ENCODE data around the gene FGF4.

Gene FGF4

GRCh38 chr11:69745201-69745600, 29.9 kb downstream of the FGF4 start:
- H3K4me1 ChIP-seq (ENCODE audit: control insufficient read depth, insufficient read depth, low read length), result peaks cover 32% of the 10 kb centered on the region; the same call in 1 of the 2 replicates
- H3K27ac ChIP-seq (ENCODE audit: low read depth, low read length), result no peak overlapping the region; the same call in 1 of the 2 replicates
- H3K36me3 ChIP-seq (ENCODE audit: control insufficient read depth, insufficient read depth, low read length), result no peaks in the 10 kb centered on the region
- no peaks in the 10 kb centered on the region for H3K9me3 ChIP-seq (ENCODE audit: control insufficient read depth, insufficient read depth, low read depth, low read length)
- H3K27me3 ChIP-seq (ENCODE audit: control insufficient read depth, insufficient read depth, low read length), result no peaks in the 10 kb centered on the region
- no peak overlapping the region for H3K4me3 ChIP-seq (ENCODE audit: low read depth, low read length)
- no peak overlapping the region for H3K9ac ChIP-seq (ENCODE audit: low read length)

- Histone ChIP-seq H3K9ac (ENCODE audit: low read length) (no peak overlapping the region), H3K36me3 (ENCODE audit: control insufficient read depth, insufficient read depth, low read length) (no peaks in the 10 kb centered on the region), H3K4me1 (ENCODE audit: control insufficient read depth, insufficient read depth, low read length) (peaks cover 28% of the 10 kb centered on the region; the same call in 1 of the 2 replicates), H3K27ac (ENCODE audit: low read depth, low read length) (no peak overlapping the region), H3K27me3 (ENCODE audit: control insufficient read depth, insufficient read depth, low read length) (no peaks in the 10 kb centered on the region), H3K9me3 (ENCODE audit: control insufficient read depth, insufficient read depth, low read depth, low read length) (no peaks in the 10 kb centered on the region), H3K4me3 (ENCODE audit: low read depth, low read length) (no peak overlapping the region)
Observed at GRCh38 chr11:69744435-69744834, 30.7 kb downstream of the FGF4 start.

- no peak overlapping the region for H3K27ac ChIP-seq (ENCODE audit: low read depth, low read length)
- H3K4me3 ChIP-seq (ENCODE audit: low read depth, low read length), result no peak overlapping the region
- H3K27me3 ChIP-seq (ENCODE audit: control insufficient read depth, insufficient read depth, low read length), result no peaks in the 10 kb centered on the region
- no peak overlapping the region for H3K9ac ChIP-seq (ENCODE audit: low read length)
- peaks cover 10% of the 10 kb centered on the region; the same call in 1 of the 2 replicates for H3K4me1 ChIP-seq (ENCODE audit: control insufficient read depth, insufficient read depth, low read length)
- H3K36me3 ChIP-seq (ENCODE audit: control insufficient read depth, insufficient read depth, low read length), result no peaks in the 10 kb centered on the region
- peaks cover 29% of the 10 kb centered on the region for H3K9me3 ChIP-seq (ENCODE audit: control insufficient read depth, insufficient read depth, low read depth, low read length)
Observed at GRCh38 chr11:69734841-69735240, 40.3 kb downstream of the FGF4 start.

GRCh38 chr11:69734367-69734766, 40.8 kb downstream of the FGF4 start:
- Histone ChIP-seq H3K9ac (ENCODE audit: low read length) (no peak overlapping the region), H3K27ac (ENCODE audit: low read depth, low read length) (no peak overlapping the region), H3K27me3 (ENCODE audit: control insufficient read depth, insufficient read depth, low read length) (no peaks in the 10 kb centered on the region), H3K9me3 (ENCODE audit: control insufficient read depth, insufficient read depth, low read depth, low read length) (peaks cover 29% of the 10 kb centered on the region), H3K36me3 (ENCODE audit: control insufficient read depth, insufficient read depth, low read length) (no peaks in the 10 kb centered on the region), H3K4me3 (ENCODE audit: low read depth, low read length) (no peak overlapping the region), H3K4me1 (ENCODE audit: control insufficient read depth, insufficient read depth, low read length) (peaks cover 10% of the 10 kb centered on the region; the same call in 1 of the 2 replicates)

- Histone ChIP-seq H3K4me1 (ENCODE audit: control insufficient read depth, insufficient read depth, low read length) (peaks cover 10% of the 10 kb centered on the region; the same call in 1 of the 2 replicates), H3K9me3 (ENCODE audit: control insufficient read depth, insufficient read depth, low read depth, low read length) (peaks cover 17% of the 10 kb centered on the region), H3K36me3 (ENCODE audit: control insufficient read depth, insufficient read depth, low read length) (no peaks in the 10 kb centered on the region), H3K27me3 (ENCODE audit: control insufficient read depth, insufficient read depth, low read length) (no peaks in the 10 kb centered on the region), H3K9ac (ENCODE audit: low read length) (no peak overlapping the region), H3K27ac (ENCODE audit: low read depth, low read length) (no peak overlapping the region), H3K4me3 (ENCODE audit: low read depth, low read length) (no peak overlapping the region)
Observed at GRCh38 chr11:69732910-69733309, 42.2 kb downstream of the FGF4 start.

- no peak overlapping the region for H3K4me3 ChIP-seq (ENCODE audit: low read depth, low read length)
- H3K9me3 ChIP-seq (ENCODE audit: control insufficient read depth, insufficient read depth, low read depth, low read length), result peaks cover 15% of the 10 kb centered on the region
- no peaks in the 10 kb centered on the region for H3K36me3 ChIP-seq (ENCODE audit: control insufficient read depth, insufficient read depth, low read length)
- H3K27me3 ChIP-seq (ENCODE audit: control insufficient read depth, insufficient read depth, low read length), result no peaks in the 10 kb centered on the region
- no peak overlapping the region for H3K27ac ChIP-seq (ENCODE audit: low read depth, low read length)
- H3K4me1 ChIP-seq (ENCODE audit: control insufficient read depth, insufficient read depth, low read length), result peaks cover 14% of the 10 kb centered on the region; the same call in 1 of the 2 replicates
- no peak overlapping the region for H3K9ac ChIP-seq (ENCODE audit: low read length)
Observed at GRCh38 chr11:69731110-69731509, 44.0 kb downstream of the FGF4 start.

- Histone ChIP-seq H3K9me3 (ENCODE audit: control insufficient read depth, insufficient read depth, low read depth, low read length) (peaks cover 15% of the 10 kb centered on the region), H3K27me3 (ENCODE audit: control insufficient read depth, insufficient read depth, low read length) (no peaks in the 10 kb centered on the region), H3K4me1 (ENCODE audit: control insufficient read depth, insufficient read depth, low read length) (peaks cover 18% of the 10 kb centered on the region; the same call in 1 of the 2 replicates), H3K4me3 (ENCODE audit: low read depth, low read length) (no peak overlapping the region), H3K36me3 (ENCODE audit: control insufficient read depth, insufficient read depth, low read length) (no peaks in the 10 kb centered on the region), H3K27ac (ENCODE audit: low read depth, low read length) (no peak overlapping the region), H3K9ac (ENCODE audit: low read length) (no peak overlapping the region)
Observed at GRCh38 chr11:69730500-69730899, 44.6 kb downstream of the FGF4 start.

- Histone ChIP-seq H3K9me3 (ENCODE audit: control insufficient read depth, insufficient read depth, low read depth, low read length) (peaks cover 6% of the 10 kb centered on the region), H3K27me3 (ENCODE audit: control insufficient read depth, insufficient read depth, low read length) (no peaks in the 10 kb centered on the region), H3K9ac (ENCODE audit: low read length) (no peak overlapping the region), H3K4me1 (ENCODE audit: control insufficient read depth, insufficient read depth, low read length) (peaks cover 18% of the 10 kb centered on the region; the same call in 1 of the 2 replicates), H3K36me3 (ENCODE audit: control insufficient read depth, insufficient read depth, low read length) (no peaks in the 10 kb centered on the region), H3K4me3 (ENCODE audit: low read depth, low read length) (no peak overlapping the region), H3K27ac (ENCODE audit: low read depth, low read length) (no peak overlapping the region)
Observed at GRCh38 chr11:69729252-69729651, 45.9 kb downstream of the FGF4 start.

- no peak overlapping the region for H3K9ac ChIP-seq (ENCODE audit: low read length)
- no peak overlapping the region for H3K27ac ChIP-seq (ENCODE audit: low read depth, low read length)
- H3K27me3 ChIP-seq (ENCODE audit: control insufficient read depth, insufficient read depth, low read length), result no peaks in the 10 kb centered on the region; the same call in 1 of the 2 replicates
- H3K4me3 ChIP-seq (ENCODE audit: low read depth, low read length), result no peak overlapping the region
- H3K4me1 ChIP-seq (ENCODE audit: control insufficient read depth, insufficient read depth, low read length), result peaks cover 10% of the 10 kb centered on the region; the same call in 1 of the 2 replicates
- no peaks in the 10 kb centered on the region for H3K9me3 ChIP-seq (ENCODE audit: control insufficient read depth, insufficient read depth, low read depth, low read length)
- no peaks in the 10 kb centered on the region for H3K36me3 ChIP-seq (ENCODE audit: control insufficient read depth, insufficient read depth, low read length)
Observed at GRCh38 chr11:69727266-69727665, 47.9 kb downstream of the FGF4 start.

GRCh38 chr11:69726481-69726880, 48.7 kb downstream of the FGF4 start:
- H3K4me1 ChIP-seq (ENCODE audit: control insufficient read depth, insufficient read depth, low read length), result peaks cover 10% of the 10 kb centered on the region; the same call in 1 of the 2 replicates
- H3K9ac ChIP-seq (ENCODE audit: low read length), result no peak overlapping the region
- no peak overlapping the region for H3K4me3 ChIP-seq (ENCODE audit: low read depth, low read length)

GRCh38 chr11:69726019-69726418, 49.1 kb downstream of the FGF4 start:
- Histone ChIP-seq H3K4me3 (ENCODE audit: low read depth, low read length) (no peak overlapping the region), H3K9me3 (ENCODE audit: control insufficient read depth, insufficient read depth, low read depth, low read length) (no peaks in the 10 kb centered on the region), H3K36me3 (ENCODE audit: control insufficient read depth, insufficient read depth, low read length) (no peaks in the 10 kb centered on the region), H3K27ac (ENCODE audit: low read depth, low read length) (no peak overlapping the region), H3K9ac (ENCODE audit: low read length) (no peak overlapping the region), H3K4me1 (ENCODE audit: control insufficient read depth, insufficient read depth, low read length) (peaks cover 15% of the 10 kb centered on the region; the same call in 1 of the 2 replicates), H3K27me3 (ENCODE audit: control insufficient read depth, insufficient read depth, low read length) (peaks cover 7% of the 10 kb centered on the region; the same call in 1 of the 2 replicates)

More at GRCh38 chr11:69726481-69726880, 48.7 kb downstream of the FGF4 start:
- Histone ChIP-seq H3K27me3 (ENCODE audit: control insufficient read depth, insufficient read depth, low read length) (peaks cover 3% of the 10 kb centered on the region; the same call in 1 of the 2 replicates), H3K9me3 (ENCODE audit: control insufficient read depth, insufficient read depth, low read depth, low read length) (no peaks in the 10 kb centered on the region), H3K27ac (ENCODE audit: low read depth, low read length) (no peak overlapping the region), H3K36me3 (ENCODE audit: control insufficient read depth, insufficient read depth, low read length) (no peaks in the 10 kb centered on the region)

Data from HUES6 (cell line).